Thyroid gland (tissue), 4 donors: ENCODE results near the gene DSG3.

Source experiments
- POLR2A ChIP-seq, 2 donors: fragments of 450-650 bp; IDR thresholded peaks; one replicate each; pipeline ENCODE4 v1.6.1; 2017; ENCODE audit warnings: antibody characterized with exemption in 2 of 2, mild to moderate bottlenecking in 2 of 2, moderate library complexity in 1 of 2
- TF ChIP-seq, protein P1 (sequence below), 6 experiments: fragments of 200-600 bp in 3 of 6; fragments of 450-650 bp in 3 of 6; sonication (generic) in 3 of 6; IDR thresholded peaks; one replicate each; pipeline ENCODE4 v1.5.1; 2016 to 2019; ENCODE audit warnings: antibody characterized with exemption in 6 of 6, mild to moderate bottlenecking in 2 of 6, inconsistent platforms in 1 of 6, moderate library complexity in 1 of 6

DNA sequence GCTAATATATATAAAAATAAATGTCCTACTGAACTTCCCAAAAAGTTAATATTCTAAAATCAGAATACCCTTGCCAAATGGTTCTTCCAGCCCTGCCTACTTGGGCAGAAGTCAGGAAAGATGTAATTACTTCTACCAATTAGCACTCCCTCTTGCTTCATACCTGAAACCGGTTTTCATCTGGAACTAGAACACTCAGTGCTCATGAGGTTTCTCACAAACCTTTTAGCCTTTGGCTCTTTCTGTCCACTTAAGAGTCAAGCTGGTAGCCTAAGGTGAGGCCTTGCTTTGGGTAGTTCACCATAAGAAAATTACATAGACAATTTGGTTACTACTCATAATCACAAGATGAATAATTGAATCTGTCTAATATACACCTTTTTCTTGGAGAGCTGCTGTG, 4.1 kb downstream of the DSG3 start:
- TF ChIP-seq, protein P1, sequence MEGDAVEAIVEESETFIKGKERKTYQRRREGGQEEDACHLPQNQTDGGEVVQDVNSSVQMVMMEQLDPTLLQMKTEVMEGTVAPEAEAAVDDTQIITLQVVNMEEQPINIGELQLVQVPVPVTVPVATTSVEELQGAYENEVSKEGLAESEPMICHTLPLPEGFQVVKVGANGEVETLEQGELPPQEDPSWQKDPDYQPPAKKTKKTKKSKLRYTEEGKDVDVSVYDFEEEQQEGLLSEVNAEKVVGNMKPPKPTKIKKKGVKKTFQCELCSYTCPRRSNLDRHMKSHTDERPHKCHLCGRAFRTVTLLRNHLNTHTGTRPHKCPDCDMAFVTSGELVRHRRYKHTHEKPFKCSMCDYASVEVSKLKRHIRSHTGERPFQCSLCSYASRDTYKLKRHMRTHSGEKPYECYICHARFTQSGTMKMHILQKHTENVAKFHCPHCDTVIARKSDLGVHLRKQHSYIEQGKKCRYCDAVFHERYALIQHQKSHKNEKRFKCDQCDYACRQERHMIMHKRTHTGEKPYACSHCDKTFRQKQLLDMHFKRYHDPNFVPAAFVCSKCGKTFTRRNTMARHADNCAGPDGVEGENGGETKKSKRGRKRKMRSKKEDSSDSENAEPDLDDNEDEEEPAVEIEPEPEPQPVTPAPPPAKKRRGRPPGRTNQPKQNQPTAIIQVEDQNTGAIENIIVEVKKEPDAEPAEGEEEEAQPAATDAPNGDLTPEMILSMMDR (IDR thresholded peaks at IDR 0.05): no peak
- TF ChIP-seq POLR2A (IDR thresholded peaks at IDR 0.05): no peak
